HL-60/S4 treated with phorbol 12-myristate 13-acetate at 8.2 ng/mL for 4 days and 3 days (cell line): ENCODE measurements around the gene TMEM225B.
"Not testable (repeated sequence)": the region's sequence is repeated elsewhere in the genome, so short reads cannot be mapped to it uniquely, and the experiment has no call there.

Experiments used
- in situ Hi-C: fragments of 300-500 bp; cut with MboI; formaldehyde crosslinking; loops from 2 replicates; pipeline ENCODE4 v1.15.0; 2022; ENCODE audit warnings: low sequenced_read_pairs

The TMEM225B gene

DNA sequence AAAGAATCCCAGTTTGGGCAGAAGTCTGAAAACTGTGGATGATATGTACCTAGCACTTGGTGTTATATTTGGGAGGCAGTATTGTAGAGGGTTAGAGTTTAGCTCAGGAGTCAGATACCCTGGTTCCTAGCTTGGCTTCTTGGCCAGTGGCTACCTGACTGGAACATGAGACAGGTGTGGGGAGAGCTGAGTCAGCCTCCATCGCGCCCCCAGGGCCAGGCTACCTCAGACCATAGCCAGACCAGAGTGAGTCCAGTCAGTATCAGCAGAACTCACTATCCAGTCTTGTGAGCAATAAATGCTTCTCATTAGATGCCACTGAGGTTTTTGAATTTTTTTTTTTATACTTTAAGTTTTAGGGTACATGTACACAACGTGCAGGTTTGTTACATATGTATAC is 55.7 kb downstream of the TMEM225B start:
- in situ Hi-C loops = no loop called here

DNA sequence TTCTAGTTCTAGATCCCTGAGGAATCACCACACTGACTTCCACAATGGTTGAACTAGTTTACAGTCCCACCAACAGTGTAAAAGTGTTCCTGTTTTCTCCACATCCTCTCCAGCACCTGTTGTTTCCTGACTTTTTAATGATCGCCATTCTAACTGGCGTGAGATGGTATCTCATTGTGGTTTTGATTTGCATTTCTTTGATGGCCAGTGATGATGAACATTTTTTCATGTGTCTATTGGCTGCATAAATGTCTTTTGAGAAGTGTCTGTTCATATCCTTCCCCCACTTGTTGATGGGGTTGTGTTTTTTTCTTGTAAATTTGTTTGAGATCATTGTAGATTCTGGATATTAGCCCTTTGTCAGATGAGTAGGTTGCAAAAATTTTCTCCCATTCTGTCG is 56.6 kb downstream of the TMEM225B start:
- in situ Hi-C loops = not testable (repeated sequence)

GRCh38 chr7:99657879-99658278 is 59.8 kb downstream of the TMEM225B start:
- in situ Hi-C loops = not testable (repeated sequence)
